Mesodermal cell (in vitro differentiated cells): Measurements from ENCODE around the gene THTPA. TPM values are rescaled to one million over a fixed set of nuclear protein-coding genes. Genes with fewer than 3 reads are reported as not detected.

Experiments used
- H3K27ac ChIP-seq: 2 replicates; pipeline ENCODE4 v1.7.0; 2013; ENCODE audit warnings: mild to moderate bottlenecking, low read depth, low read length, moderate library complexity; ENCODE audit not compliant: severe bottlenecking
- H3K36me3 ChIP-seq: 2 replicates; pipeline ENCODE4 v1.7.1; 2013; ENCODE audit warnings: mild to moderate bottlenecking, low read length, moderate library complexity; ENCODE audit not compliant: control insufficient read depth, insufficient read depth
- H3K4me1 ChIP-seq: one replicate; pipeline ENCODE4 v1.7.1; 2013; ENCODE audit warnings: mild to moderate bottlenecking, low read length; ENCODE audit not compliant: insufficient read depth, control insufficient read depth, poor library complexity, severe bottlenecking
- H3K4me3 ChIP-seq: 2 replicates; pipeline ENCODE4 v1.7.0; 2013; ENCODE audit warnings: low read length, control low read depth, mild to moderate bottlenecking; ENCODE audit not compliant: insufficient read depth, poor library complexity, severe bottlenecking; ENCODE audit errors: extremely low read depth
- H3K9me3 ChIP-seq: 2 replicates; pipeline ENCODE4 v1.7.1; 2013; ENCODE audit warnings: mild to moderate bottlenecking, low read length, moderate library complexity; ENCODE audit not compliant: control insufficient read depth
- WGBS, 2 experiments: methylation state at CpG; one replicate each; pipeline ENCODE4 v1.1.5; 2013; ENCODE audit warnings: missing lambda C conversion rate in 2 of 2; ENCODE audit not compliant: insufficient coverage in 2 of 2; 5-methylcytosine and 5-hydroxymethylcytosine counted together
- polyA plus RNA-seq, 2 experiments: library from polyadenylated mRNA; stranded (reverse); fragments of 50-300 nt; gene quantifications; one replicate each; pipeline ENCODE4 v1.2.3, GENCODE V29; 2013

Gene THTPA, protein sequence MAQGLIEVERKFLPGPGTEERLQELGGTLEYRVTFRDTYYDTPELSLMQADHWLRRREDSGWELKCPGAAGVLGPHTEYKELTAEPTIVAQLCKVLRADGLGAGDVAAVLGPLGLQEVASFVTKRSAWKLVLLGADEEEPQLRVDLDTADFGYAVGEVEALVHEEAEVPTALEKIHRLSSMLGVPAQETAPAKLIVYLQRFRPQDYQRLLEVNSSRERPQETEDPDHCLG
- polyA plus RNA-seq (2013, experiment 1 of 2): 10.1 TPM
- polyA plus RNA-seq (2013, experiment 2 of 2): 5.0 TPM

DNA sequence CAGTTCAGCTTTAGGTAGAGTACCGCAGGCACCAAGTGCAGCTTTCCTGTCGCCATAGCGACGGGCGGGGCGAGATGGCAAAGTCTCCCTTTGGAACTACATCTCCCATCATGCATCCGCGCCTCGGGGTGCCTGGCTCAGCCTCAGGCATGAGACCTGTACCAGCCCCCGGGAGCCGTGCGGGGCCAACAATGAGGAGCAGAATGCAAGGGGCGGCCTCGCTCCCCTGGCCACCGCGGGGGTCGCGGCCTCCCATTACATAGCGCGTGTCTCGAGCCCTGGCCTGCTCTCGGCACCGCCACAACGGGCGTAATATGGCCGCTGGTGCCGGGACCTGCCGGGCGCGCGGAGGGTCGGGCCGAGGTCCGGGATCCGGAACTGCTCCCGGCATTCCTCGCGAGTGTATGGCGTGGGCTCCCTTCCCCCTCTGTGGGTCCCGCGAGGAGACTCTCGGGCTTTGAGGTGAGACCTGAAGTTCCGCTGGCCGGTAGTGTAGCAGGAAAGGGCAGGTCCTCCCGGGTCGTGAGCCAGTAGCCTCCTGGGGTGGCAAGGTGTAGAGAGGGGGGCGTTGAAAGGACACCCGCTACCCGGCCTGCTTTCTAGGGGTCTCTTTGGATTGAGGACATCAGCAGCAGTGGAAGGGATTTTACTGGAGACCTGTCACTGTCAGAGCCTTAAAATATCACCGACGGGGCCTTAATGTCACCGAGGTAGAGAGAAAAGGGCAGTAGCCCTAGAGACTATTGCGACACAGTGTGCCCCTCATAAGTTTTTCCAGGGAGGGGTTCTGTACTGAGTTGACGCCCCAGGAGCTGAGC is at the start of gene THTPA:
THTPA (plus strand) TSS at position 390 of the 818 bp plus-strand sequence. CDS start 487 bp downstream, outside the sequence.
- H3K4me1 ChIP-seq: peaks cover 7% of the 10 kb centered on the region
- peak within 1 kb of the TSS; percentile 72 for H3K4me3 ChIP-seq
- no peaks in the 10 kb centered on the region for H3K9me3 ChIP-seq
- H3K27ac ChIP-seq: no peak within 1 kb of the TSS
- 3 to 4% methylated on average over 46 to 53 of the region's 54 CpGs for WGBS, 2 experiments
- H3K36me3 ChIP-seq: peaks cover 31% of the 10 kb centered on the region

DNA sequence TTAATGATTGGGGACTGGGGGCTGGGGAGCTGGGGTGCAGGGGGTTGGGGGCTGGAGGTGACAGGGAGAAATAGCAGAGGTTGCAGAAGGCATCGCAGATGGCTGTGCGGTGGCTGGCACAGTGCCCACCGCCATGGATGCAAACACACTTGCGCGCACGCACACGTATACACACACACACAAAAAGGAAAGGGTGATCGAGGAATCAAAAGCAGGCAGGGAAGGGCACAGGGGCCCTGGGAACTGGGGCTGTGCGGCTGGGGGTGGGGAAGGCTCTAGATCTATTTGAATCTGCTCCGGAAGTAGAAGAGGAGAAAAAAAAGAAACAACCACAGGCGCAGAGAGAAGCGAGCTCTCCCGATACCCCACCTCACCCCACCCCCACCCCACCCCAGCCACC is 43.9 kb upstream of the THTPA start:
- 76% methylated on average over 7 of the region's 13 CpGs; no CpG with 5 or more reads in 1 of the 2 experiments for WGBS, 2 experiments
- no peaks in the 10 kb centered on the region for H3K36me3 ChIP-seq
- H3K9me3 ChIP-seq: no peaks in the 10 kb centered on the region
- no peak overlapping the region for H3K4me3 ChIP-seq
- no peaks in the 10 kb centered on the region for H3K4me1 ChIP-seq
- no peak overlapping the region for H3K27ac ChIP-seq

DNA sequence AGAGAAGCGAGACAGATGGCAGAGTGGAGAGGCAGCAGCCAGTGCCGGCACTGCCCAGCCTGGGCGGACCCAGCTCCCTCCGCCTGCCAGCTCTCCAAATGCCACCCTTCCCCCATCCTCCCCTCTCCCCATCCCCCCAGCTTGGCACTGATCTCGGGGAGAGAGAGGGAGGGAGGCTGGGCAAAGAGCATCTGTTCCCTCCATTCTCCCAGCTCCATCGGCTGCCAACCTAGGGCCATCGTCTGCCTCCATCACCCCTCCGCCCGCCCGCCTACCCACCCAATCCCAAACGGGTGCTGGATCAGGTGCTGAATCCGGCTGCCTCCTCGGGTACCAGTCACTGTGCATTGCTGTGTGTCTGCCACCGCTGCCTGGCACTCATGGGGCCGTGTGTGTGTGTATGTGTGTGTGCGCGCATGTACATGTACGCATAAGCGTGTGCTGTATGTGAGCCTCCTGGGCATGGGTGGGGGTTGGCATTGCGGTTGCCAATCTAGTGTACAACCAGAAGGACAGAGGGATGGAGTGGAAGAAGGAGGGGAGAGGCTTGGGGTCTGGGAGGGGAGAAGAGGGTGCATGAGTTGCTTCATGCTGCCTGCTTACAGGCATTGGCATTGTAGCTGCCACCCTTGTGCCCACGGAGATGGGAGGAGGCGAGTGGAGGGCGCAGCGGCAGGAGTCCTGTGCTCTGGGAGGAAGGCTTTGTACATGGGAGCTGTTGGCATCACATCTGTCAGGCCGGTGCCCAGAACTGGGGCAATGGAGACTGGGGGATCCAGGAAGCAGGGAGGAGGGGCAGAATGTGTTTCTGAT is 42.9 kb upstream of the THTPA start:
- 92 to 95% methylated on average over 15 of the region's 25 CpGs for WGBS, 2 experiments
- Histone ChIP-seq H3K9me3 (no peaks in the 10 kb centered on the region), H3K27ac (no peak overlapping the region), H3K36me3 (no peaks in the 10 kb centered on the region), H3K4me3 (no peak overlapping the region), H3K4me1 (no peaks in the 10 kb centered on the region)

DNA sequence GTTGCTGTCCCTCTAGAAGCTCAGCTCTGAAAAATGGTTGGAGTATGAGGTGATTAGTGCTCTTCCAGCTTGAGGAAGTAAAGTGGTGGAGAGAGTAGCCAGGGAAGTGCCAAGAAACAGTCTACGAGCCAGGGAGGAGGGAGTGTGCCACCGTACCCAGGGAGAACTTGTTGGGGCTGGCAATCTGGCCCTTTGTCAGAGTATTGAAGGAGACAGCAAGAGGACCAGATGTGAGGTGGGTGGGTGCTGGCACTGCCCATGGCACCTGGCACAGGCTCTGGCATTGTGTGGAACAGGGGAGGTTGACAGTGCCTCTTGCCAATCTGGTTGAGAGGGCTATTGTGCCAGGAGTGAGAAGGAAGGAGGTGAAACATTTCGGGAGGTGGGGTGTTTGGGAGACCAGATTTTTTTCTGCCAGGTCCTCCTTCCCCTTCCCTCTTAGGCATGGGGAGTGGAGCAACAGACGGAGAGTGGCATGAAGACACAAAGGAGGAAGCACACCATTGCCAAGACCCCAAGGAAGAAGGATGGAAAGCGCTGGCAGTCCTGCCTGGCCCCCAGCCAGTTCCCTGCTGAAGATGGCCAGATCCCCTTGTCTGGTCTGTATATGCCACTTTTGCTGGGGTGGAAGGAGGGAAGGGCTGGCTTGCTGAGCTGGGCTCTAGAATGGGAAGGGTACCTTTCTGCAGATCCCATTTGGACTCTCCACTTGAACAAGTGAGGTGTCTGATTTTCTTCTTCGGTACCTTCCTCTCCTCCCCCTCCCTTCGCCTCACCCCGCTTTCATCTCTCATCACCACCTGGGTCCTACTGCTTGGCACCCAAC is 42.0 kb upstream of the THTPA start:
- H3K4me3 ChIP-seq: no peak overlapping the region
- no peaks in the 10 kb centered on the region for H3K36me3 ChIP-seq
- 96% methylated on average over 3 to 7 of the region's 8 CpGs for WGBS, 2 experiments
- H3K4me1 ChIP-seq: peaks cover 3% of the 10 kb centered on the region
- H3K9me3 ChIP-seq: no peaks in the 10 kb centered on the region
- H3K27ac ChIP-seq: no peak overlapping the region

DNA sequence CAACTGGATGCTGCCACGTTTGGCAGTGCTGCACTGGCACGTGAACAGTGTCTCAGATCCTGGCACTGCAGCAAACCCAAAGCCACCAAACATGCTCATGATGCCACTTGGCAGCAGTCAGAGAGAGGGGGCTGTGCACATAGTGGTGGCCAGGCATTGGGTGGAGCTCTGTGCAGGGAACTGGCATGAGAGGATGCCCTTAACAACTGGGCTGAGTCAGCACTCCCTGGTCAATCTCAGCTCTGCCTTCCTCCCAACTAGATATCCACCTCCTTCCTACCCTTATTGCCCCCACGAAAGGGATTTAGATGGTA is 41.5 kb upstream of the THTPA start:
- Histone ChIP-seq H3K9me3 (no peaks in the 10 kb centered on the region), H3K27ac (no peak overlapping the region), H3K36me3 (no peaks in the 10 kb centered on the region), H3K4me1 (peaks cover 3% of the 10 kb centered on the region), H3K4me3 (no peak overlapping the region)
- WGBS, 2 experiments: 88 to 100% methylated on average over 2 to 3 of the region's 3 CpGs

DNA sequence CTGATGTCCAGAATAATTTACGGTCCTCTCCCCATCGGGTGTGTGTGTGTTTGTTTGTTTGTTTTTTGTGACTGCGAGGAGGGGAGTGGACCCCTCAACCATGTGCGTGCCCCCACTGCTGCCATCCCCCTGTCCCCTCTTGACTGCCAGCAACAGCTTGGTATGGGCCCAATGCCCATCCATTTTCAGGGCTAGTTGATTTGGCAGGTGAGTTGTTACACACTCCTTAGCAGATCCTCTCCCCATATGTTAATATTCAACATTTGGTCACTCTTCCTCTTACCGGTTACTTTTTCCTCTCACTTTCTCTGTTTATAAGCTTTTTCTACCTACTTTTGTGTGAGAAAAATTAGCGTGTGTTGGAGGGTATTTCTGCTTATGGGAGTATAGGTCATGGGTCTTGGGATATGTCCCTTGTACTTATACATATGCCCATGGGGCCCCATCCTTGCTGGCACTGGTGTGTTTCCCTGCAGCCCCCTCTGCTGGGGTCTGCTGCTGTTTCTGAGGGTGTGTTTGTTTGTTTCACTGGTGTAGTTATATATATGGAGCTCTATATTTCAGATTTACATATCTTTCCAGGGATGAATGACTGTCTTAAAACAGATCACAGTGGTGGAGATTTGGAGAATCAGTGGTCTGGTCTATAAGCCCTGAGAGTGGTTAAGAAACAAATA is 38.3 kb upstream of the THTPA start:
- no CpG with 5 or more reads among the region's 6 CpGs for WGBS, 2 experiments

DNA sequence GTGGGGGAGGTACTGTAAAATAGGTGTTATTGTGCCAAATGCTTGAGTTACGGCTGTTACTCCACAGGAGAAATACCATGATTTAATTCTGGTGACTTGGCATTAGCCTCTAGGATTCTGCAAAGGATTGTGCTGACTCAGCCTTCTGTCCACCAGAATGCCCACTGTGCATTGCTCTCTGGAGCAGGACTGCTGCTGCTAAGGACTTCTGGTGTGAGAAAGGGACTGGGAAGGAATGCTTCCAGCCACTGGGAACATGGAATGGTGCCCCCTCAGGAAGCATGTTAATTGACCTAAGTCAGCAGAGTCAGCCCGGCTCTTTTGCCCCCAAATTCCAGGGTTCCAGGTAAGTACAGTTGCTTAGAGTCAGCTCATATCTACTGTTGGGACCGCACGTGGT is 37.4 kb upstream of the THTPA start:
- Histone ChIP-seq H3K4me3 (no peak overlapping the region), H3K36me3 (no peaks in the 10 kb centered on the region), H3K4me1 (peaks cover 3% of the 10 kb centered on the region), H3K9me3 (no peaks in the 10 kb centered on the region), H3K27ac (peak overlapping the region; percentile 36)
- WGBS, 2 experiments: 69 to 71% methylated on average over 4 of the region's 4 CpGs

More for the DNA sequence above, 38.3 kb upstream of the THTPA start:
- H3K9me3 ChIP-seq: no peaks in the 10 kb centered on the region
- H3K36me3 ChIP-seq: no peaks in the 10 kb centered on the region
- H3K4me1 ChIP-seq: peaks cover 3% of the 10 kb centered on the region
- no peak overlapping the region for H3K27ac ChIP-seq
- no peak overlapping the region for H3K4me3 ChIP-seq

DNA sequence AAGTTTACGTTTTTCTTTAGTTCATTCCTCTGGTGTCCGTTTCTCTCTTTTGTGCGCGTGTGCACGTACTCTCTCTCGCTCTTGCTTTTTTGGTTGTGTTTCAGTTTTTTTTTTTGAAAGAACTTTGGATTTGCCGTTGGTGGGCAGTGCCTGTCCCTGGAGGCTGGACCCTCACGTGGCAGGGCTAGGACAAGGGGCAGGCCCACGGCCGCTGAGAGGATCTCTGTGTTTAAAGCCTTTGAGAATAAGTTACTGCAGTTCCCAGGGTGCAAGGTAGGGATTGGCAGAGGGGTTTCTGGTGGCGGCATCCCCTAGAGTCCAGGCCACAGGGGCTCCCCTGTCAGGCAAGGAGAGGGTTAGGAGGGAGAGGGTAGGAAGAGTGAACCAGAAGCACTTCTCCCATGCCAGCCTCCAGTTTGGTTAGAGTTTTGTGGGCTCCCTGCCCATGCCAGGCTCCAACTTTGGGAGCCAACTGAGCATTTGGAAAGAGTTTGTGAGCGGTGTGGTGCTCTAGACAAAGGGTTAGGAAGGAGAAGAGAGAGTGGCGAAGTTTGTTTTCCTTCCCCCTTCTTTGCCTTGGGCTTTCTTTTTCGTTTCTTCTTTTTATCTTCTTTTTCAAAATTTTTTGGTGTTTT is 35.1 kb upstream of the THTPA start:
- H3K27ac ChIP-seq: no peak overlapping the region
- no peak overlapping the region for H3K4me3 ChIP-seq
- H3K36me3 ChIP-seq: peaks cover 14% of the 10 kb centered on the region
- no peaks in the 10 kb centered on the region for H3K9me3 ChIP-seq
- WGBS, 2 experiments: 94% methylated on average over 5 to 6 of the region's 14 CpGs
- H3K4me1 ChIP-seq: peaks cover 3% of the 10 kb centered on the region

DNA sequence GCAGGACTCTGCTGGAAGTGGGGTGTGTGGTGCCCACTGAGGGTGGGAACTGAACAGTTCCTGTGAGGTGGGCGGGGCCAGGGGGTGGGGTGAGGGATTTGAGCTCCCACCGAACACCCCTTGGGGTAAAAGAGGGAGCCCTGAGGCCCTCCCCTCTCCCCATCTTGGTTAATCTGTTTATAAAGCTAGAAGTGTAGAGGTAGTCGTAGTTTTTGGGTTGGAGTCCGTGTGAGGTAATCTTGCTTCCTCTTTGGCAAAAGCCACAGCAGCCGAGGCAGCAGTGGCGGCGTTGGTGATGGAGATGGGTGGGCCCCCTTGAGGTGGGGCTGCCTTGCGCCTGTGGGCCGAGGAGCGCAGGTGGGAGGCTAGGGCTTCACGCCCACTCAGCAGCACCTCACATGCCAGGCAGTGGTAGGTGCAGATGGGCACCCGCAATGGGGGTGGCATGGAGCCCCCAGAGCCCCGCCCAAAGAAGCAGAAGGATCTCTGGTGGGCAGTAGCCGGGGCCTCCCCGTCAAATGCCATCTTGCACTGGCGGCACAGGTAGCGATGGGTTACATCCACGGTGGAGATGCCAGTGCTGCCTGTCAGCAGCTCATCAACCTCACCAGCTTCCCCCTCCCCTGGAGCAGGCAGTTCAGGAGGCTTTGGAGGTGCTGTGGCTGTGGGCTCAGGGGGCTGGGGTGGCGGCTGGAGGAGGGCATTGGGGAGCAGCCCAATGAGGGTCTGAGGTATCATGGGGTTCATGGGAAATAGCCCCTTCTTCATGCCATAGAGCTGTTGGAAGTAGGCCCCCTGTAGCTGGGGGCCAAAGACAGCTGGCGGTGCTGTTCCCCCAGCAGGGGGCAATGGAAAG is 34.1 kb upstream of the THTPA start:
- Histone ChIP-seq H3K27ac (no peak overlapping the region), H3K36me3 (peaks cover 22% of the 10 kb centered on the region), H3K9me3 (no peaks in the 10 kb centered on the region), H3K4me3 (no peak overlapping the region), H3K4me1 (peaks cover 3% of the 10 kb centered on the region)
- WGBS, 2 experiments: 96 to 97% methylated on average over 8 to 10 of the region's 20 CpGs
